ENCODE results near the gene FAM131B. TPM values are rescaled to one million over a fixed set of nuclear protein-coding genes. Genes with fewer than 3 reads are reported as not detected.

FAM131B gene
- polyA plus RNA-seq, 1 donor (not counting 4 experiments of a cell fraction or from before 2014, with no cell fraction given), result 0.21 TPM

Small RNA genes within 50 kb of the gene (small RNA-seq; reads per million reads assigned to genes)
- 0 to 1.8 (median 1.7) reads per million in 3 experiments for gene MIR6892 (ENCODE audit: insufficient read length in 3 of 3, low read depth in 3 of 3, low replicate concordance in 1 of 3)

Other genes starting within 250 kb of the FAM131B start
- not detected in 3 replicates for gene PIP, start 230.6 kb downstream of the FAM131B start, polyA plus RNA-seq
- not detected in 3 replicates for gene TAS2R39, start 179.3 kb downstream of the FAM131B start, polyA plus RNA-seq
- gene TAS2R40, start 140.7 kb downstream of the FAM131B start, polyA plus RNA-seq, result not detected in 3 replicates
- gene GSTK1, start 99.3 kb downstream of the FAM131B start, polyA plus RNA-seq, result 133 to 171 TPM (median 157 TPM) in 3 replicates
- gene TMEM139, start 77.8 kb downstream of the FAM131B start, polyA plus RNA-seq, result 20.9 to 25.1 TPM (median 22.3 TPM) in 3 replicates
- gene CASP2, start 74.4 kb downstream of the FAM131B start, polyA plus RNA-seq, result 9.1 to 21.9 TPM (median 12.8 TPM) in 3 replicates
- gene CLCN1, start 46.6 kb downstream of the FAM131B start, polyA plus RNA-seq, result 0.03 to 0.05 TPM in 2 of 3 replicates, not detected in the other
- 17.6 to 77.8 TPM (median 22.5 TPM) in 3 replicates for gene ZYX, start 18.6 kb upstream of the FAM131B start, polyA plus RNA-seq
- 24.6 to 37.1 TPM (median 31.9 TPM) in 3 replicates for gene EPHA1, start 46.1 kb upstream of the FAM131B start, polyA plus RNA-seq
- gene TAS2R60, start 80.7 kb upstream of the FAM131B start, polyA plus RNA-seq, result 0.08 to 0.20 TPM (median 0.17 TPM) in 3 replicates
- not detected in 3 replicates for gene TAS2R41, start 115.2 kb upstream of the FAM131B start, polyA plus RNA-seq
- gene CTAGE15, start 209.1 kb upstream of the FAM131B start, polyA plus RNA-seq, result 0.61 to 1.4 TPM (median 0.97 TPM) in 3 replicates